Hepatocyte (in vitro differentiated cells): Measurements from ENCODE around the gene POLR2F.

ENCODE experiments used
- CTCF ChIP-seq: fragments of 200-600 bp; sonication (generic); IDR thresholded peaks from 2 replicates; pipeline ENCODE4 v1.5.1; 2016; ENCODE audit warnings: antibody characterized with exemption, mild to moderate bottlenecking; ENCODE audit not compliant: poor library complexity
- EZH2phosphoT487 ChIP-seq: fragments of 200-600 bp; sonication (generic); IDR thresholded peaks from one replicate; pipeline ENCODE4 v1.6.1; 2018; ENCODE audit warnings: antibody characterized with exemption, mild to moderate bottlenecking, low read depth, moderate library complexity; ENCODE audit not compliant: unreplicated experiment, severe bottlenecking

- TF ChIP-seq EZH2phosphoT487, result no peak
- no peak for TF ChIP-seq CTCF
These were observed 3.7 kb downstream of the POLR2F start for GRCh38 chr22:37957232-37957631.
